HEK293T (cell line): Measurements from ENCODE around the gene CD276.

Source experiments
- BHLHE40 ChIP-seq: fragments of 450-650 bp; IDR thresholded peaks from 2 replicates; pipeline ENCODE4 v1.6.1; 2016; ENCODE audit warnings: mild to moderate bottlenecking, moderate library complexity, borderline replicate concordance
- HDGF ChIP-seq: fragments of 450-650 bp; IDR thresholded peaks from 2 replicates; pipeline ENCODE4 v1.6.1; 2017; ENCODE audit warnings: antibody characterized with exemption, borderline replicate concordance
- SP1 ChIP-seq: fragments of 450-650 bp; IDR thresholded peaks from 2 replicates; pipeline ENCODE4 v1.6.1; 2017

DNA sequence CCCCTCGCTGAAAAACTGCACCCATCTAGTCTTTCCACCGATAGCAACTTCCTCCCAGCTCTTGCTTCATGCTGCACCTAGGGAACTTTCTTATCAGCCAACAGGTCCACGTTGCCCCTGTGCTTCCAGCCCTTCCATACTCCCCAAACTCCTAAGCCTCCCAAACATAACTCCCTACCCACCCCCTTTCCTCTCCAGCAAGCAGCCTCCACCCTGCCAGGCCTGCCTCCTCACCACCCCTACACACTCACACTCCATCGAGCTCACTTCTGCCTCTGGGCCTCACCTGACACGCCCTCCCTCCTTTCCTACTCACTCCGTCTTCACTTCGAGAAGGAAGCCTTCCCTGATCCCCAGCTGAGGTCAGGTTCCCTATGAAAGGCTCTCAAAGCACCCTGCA, 60.9 kb downstream of the CD276 start:
- TF ChIP-seq BHLHE40 (no peak), HDGF (no peak), SP1 (no peak)
